ENCODE results near the gene MTNR1A. TPM values are rescaled to one million over a fixed set of nuclear protein-coding genes. Genes with fewer than 3 reads are reported as not detected.

MTNR1A gene
- total and polyA plus RNA-seq, 2 donors (not counting 3 experiments of a cell fraction or from before 2014, with no cell fraction given): not detected

DNA sequence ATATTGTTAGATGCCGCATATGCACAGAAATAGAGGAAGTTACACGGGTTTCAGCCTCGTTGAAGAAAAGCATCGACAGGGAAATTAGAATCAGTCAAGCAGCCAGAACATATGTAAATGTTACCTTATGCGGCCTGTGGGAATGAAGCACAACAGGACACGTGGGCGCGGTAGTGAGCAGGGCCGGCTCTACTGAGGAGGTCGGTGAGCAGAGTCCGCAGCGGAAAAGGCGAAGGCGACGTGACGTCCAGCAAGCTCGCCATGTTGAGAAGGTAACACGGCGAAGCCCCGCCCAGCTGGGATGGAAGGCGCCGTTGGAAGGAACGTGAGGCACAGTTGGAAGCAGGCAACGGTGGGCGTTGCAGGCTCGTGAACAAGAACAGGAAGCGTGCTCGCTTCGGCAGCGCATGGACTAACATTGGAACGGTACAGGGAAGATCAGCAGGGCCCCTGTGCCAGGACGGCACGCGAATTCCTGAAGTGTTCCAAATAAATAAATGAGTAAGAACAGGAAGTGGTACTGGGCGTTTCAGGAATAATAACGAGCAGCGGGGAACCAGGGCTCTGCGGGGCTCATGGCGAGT is 54.6 kb downstream of the MTNR1A start:
- BruUV-seq (replicated peaks): no TSS peak
- Histone ChIP-seq H3K79me2 (ENCODE audit: control insufficient read depth, insufficient read depth, low read length) (no peaks in the 10 kb centered on the region), H3K36me3 (ENCODE audit: control insufficient read depth in 2 of 2, extremely low read depth in 1 of 2, insufficient read depth in 2 of 2, low read length in 2 of 2) (no peaks in the 10 kb centered on the region), H3K9me3 (replicated peaks; ENCODE audit: control insufficient read depth, insufficient read depth, low read length) (peaks cover under 1% of the 10 kb centered on the region), H3K4me2 (ENCODE audit: insufficient read depth, low read length) (no peak overlapping the region), H3K9me1 (replicated peaks; ENCODE audit: control insufficient read depth, extremely low read depth, insufficient read depth, low read length) (no peaks in the 10 kb centered on the region), H2AFZ (ENCODE audit: low read depth, low read length) (no peak overlapping the region), H3K9ac (replicated peaks; ENCODE audit: extremely low read depth, insufficient read depth, low read length) (no peak overlapping the region), H3K4me1 (ENCODE audit: control insufficient read depth, extremely low read depth, insufficient read depth, low read length) (no peaks in the 10 kb centered on the region), H3K4me3 (replicated peaks in 1 of 3; ENCODE audit: insufficient read depth in 1 of 3, low read depth in 1 of 3, low read length in 3 of 3) (no peak overlapping the region), H4K20me1 (replicated peaks; ENCODE audit: control insufficient read depth, extremely low read depth, insufficient read depth, low read length) (no peaks in the 10 kb centered on the region), H3K27ac (ENCODE audit: insufficient read depth, low read depth, low read length) (no peak overlapping the region), H3K27me3 (ENCODE audit: control insufficient read depth in 2 of 2, insufficient read depth in 2 of 2, low read length in 2 of 2) (no peaks in the 10 kb centered on the region)
- FAIRE-seq: no peak
- TF ChIP-seq EZH2 (IDR thresholded peaks at IDR 0.05; ENCODE audit: borderline replicate concordance, low read depth, low read length, severe bottlenecking) (no peak), FOS (IDR thresholded peaks at IDR 0.05; ENCODE audit: borderline replicate concordance, insufficient read depth, low read length) (no peak), JUN (IDR thresholded peaks at IDR 0.05; ENCODE audit: borderline replicate concordance, insufficient read depth, insufficient read length, low read depth) (no peak), POLR2A (IDR thresholded peaks at IDR 0.05; ENCODE audit: low read depth, low read length) (no peak), POLR2AphosphoS5 (IDR thresholded peaks at IDR 0.05; ENCODE audit: insufficient read depth, low read depth, low read length) (no peak), GATA2 (IDR thresholded peaks at IDR 0.05; ENCODE audit: insufficient read depth, insufficient read length, low read depth, low read length) (no peak), MYC (IDR thresholded peaks at IDR 0.05; ENCODE audit: low read depth, low read length) (no peak)
- TF ChIP-seq, protein P1, sequence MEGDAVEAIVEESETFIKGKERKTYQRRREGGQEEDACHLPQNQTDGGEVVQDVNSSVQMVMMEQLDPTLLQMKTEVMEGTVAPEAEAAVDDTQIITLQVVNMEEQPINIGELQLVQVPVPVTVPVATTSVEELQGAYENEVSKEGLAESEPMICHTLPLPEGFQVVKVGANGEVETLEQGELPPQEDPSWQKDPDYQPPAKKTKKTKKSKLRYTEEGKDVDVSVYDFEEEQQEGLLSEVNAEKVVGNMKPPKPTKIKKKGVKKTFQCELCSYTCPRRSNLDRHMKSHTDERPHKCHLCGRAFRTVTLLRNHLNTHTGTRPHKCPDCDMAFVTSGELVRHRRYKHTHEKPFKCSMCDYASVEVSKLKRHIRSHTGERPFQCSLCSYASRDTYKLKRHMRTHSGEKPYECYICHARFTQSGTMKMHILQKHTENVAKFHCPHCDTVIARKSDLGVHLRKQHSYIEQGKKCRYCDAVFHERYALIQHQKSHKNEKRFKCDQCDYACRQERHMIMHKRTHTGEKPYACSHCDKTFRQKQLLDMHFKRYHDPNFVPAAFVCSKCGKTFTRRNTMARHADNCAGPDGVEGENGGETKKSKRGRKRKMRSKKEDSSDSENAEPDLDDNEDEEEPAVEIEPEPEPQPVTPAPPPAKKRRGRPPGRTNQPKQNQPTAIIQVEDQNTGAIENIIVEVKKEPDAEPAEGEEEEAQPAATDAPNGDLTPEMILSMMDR (IDR thresholded peaks at IDR 0.05; ENCODE audit: extremely low read depth in 1 of 2, insufficient read depth in 1 of 2, low read depth in 1 of 2, low read length in 2 of 2): no peak
- TF ChIP-seq, protein P2, sequence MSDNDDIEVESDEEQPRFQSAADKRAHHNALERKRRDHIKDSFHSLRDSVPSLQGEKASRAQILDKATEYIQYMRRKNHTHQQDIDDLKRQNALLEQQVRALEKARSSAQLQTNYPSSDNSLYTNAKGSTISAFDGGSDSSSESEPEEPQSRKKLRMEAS (IDR thresholded peaks at IDR 0.05; ENCODE audit: insufficient read depth, insufficient read length): no peak
- ChIA-PET POLR2A (no interaction called here), CTCF (no interaction called here)
- dilution Hi-C loops (cut with MboI; ENCODE audit: extremely low pct_ligation_motif_present, low sequenced_read_pairs) (no loop called here), intact Hi-C loops (cut with micrococcal nuclease) (no loop called here)
- DNase-seq (ENCODE audit: low read depth, low spot score): no peak

Measured in endothelial cell of umbilical vein (primary cell).